A549 (cell line): ENCODE results near the gene IQGAP2. TPM values are rescaled to one million over a fixed set of nuclear protein-coding genes. Genes with fewer than 3 reads are reported as not detected.

Experiments used
- ATAC-seq, 2 experiments: fragments of 200-7000 bp in 1 of 2; fragments of >200 bp in 1 of 2; cut with Nextera tagmentation in 1 of 2; cut with Tn5 transposase in 1 of 2; 3 replicates each; pipeline versions ENCODE4 v1.8.0 to v1.9.1; 2018 to 2020; ENCODE audit warnings: mild to moderate bottlenecking in 1 of 2, moderate library complexity in 1 of 2
- CTCF ChIA-PET: fragments of 300-600 bp; sonication (Branson Sonifier 250); formaldehyde crosslinking; extraction: SDS; loops from one replicate; lab custom pipeline; 2021; ENCODE audit warnings: antibody characterized with exemption, inconsistent platforms; lab: Yijun Ruan, JAX
- POLR2A ChIA-PET: fragments of 350-600 bp; formaldehyde crosslinking; extraction: SDS; loops from one replicate; lab custom pipeline; 2021; ENCODE audit warnings: antibody characterized with exemption, inconsistent platforms; lab: Yijun Ruan, JAX
- DNase-seq, 2 experiments: peaks; one replicate each; pipeline versions ENCODE4 v3.0.0 to v3.0.0-alpha.2; 2011 to 2016; ENCODE audit warnings: low read depth in 1 of 2, low spot score in 1 of 2
- FAIRE-seq: peaks from 2 replicates; lab custom pipeline; 2011; peaks lifted over from hg19 to GRCh38; lab: Jason Lieb, UNC
- H3K27ac ChIP-seq, 2 experiments: fragments of >200 bp; sonication (Bioruptor Twin); formaldehyde crosslinking; 3 replicates each; pipeline ENCODE4 v1.5.1; 2016 to 2017
- H3K4me1 ChIP-seq: fragments of >200 bp; sonication (Bioruptor Twin); formaldehyde crosslinking; 3 replicates; pipeline ENCODE4 v1.6.1; 2016
- H3K4me2 ChIP-seq: fragments of >200 bp; sonication (Bioruptor Twin); formaldehyde crosslinking; 3 replicates; pipeline ENCODE4 v1.6.1; 2016
- H3K4me3 ChIP-seq: fragments of >200 bp; sonication (Bioruptor Twin); formaldehyde crosslinking; 3 replicates; pipeline ENCODE4 v1.5.1; 2016
- H3K9me3 ChIP-seq: fragments of >200 bp; sonication (Bioruptor Twin); formaldehyde crosslinking; 3 replicates; pipeline ENCODE4 v1.6.1; 2016
- ELK1 ChIP-seq: fragments of 150-350 bp; IDR thresholded peaks from 2 replicates; pipeline ENCODE4 v1.6.1; 2014; ENCODE audit warnings: low read depth, mild to moderate bottlenecking, low read length
- ESRRA ChIP-seq: fragments of 150-350 bp; IDR thresholded peaks from 2 replicates; pipeline ENCODE4 v1.6.1; 2014; ENCODE audit warnings: mild to moderate bottlenecking, low read length, borderline replicate concordance
- FOSB ChIP-seq: fragments of 250-450 bp; sonication (Bioruptor Pico); IDR thresholded peaks from 2 replicates; pipeline ENCODE4 v1.5.0; 2020; ENCODE audit warnings: mild to moderate bottlenecking, moderate library complexity
- FOSL2 ChIP-seq, 2 experiments: fragments of 450-650 bp in 1 of 2; fragments of >200 bp in 1 of 2; sonication (Bioruptor Twin) in 1 of 2; formaldehyde crosslinking; IDR thresholded peaks; 2 replicates each; pipeline versions ENCODE4 v1.5.0 to v1.6.1; 2016 to 2020; ENCODE audit warnings: mild to moderate bottlenecking in 1 of 2, moderate library complexity in 1 of 2
- FOXS1 ChIP-seq: fragments of 250-450 bp; sonication (Bioruptor Pico); IDR thresholded peaks from 2 replicates; pipeline ENCODE4 v1.5.0; 2020; ENCODE audit warnings: mild to moderate bottlenecking, moderate library complexity
- HOXA7 ChIP-seq: fragments of 250-450 bp; sonication (Bioruptor Pico); IDR thresholded peaks from 2 replicates; pipeline ENCODE4 v1.5.0; 2020; ENCODE audit warnings: mild to moderate bottlenecking, moderate library complexity
- HOXB13 ChIP-seq: fragments of 250-450 bp; sonication (Bioruptor Pico); IDR thresholded peaks from 2 replicates; pipeline ENCODE4 v1.5.0; 2020; ENCODE audit warnings: low read depth, mild to moderate bottlenecking, moderate library complexity
- JUN ChIP-seq, 2 experiments: fragments of >200 bp; sonication (Bioruptor Twin); formaldehyde crosslinking; IDR thresholded peaks; 2 replicates in 1 of 2; 3 replicates in 1 of 2; pipeline ENCODE4 v1.6.1; 2016 to 2017
- POLR2AphosphoS2 ChIP-seq: conservative IDR thresholded peaks from 2 replicates; pipeline ENCODE4 v1.6.1; 2012; ENCODE audit warnings: low read length, improper control_type of control experiment, inconsistent platforms
- RCOR1 ChIP-seq: fragments of 150-350 bp; IDR thresholded peaks from 2 replicates; pipeline ENCODE4 v1.6.1; 2014; ENCODE audit warnings: antibody characterized with exemption, low read length, low read depth
- SREBF2 ChIP-seq: fragments of 450-650 bp; IDR thresholded peaks from 2 replicates; pipeline ENCODE4 v1.6.1; 2014; ENCODE audit warnings: mild to moderate bottlenecking, moderate library complexity
- ZSCAN20 ChIP-seq: fragments of 250-450 bp; sonication (Bioruptor Pico); IDR thresholded peaks from 2 replicates; pipeline ENCODE4 v1.8.0; 2022; ENCODE audit warnings: mild to moderate bottlenecking, moderate library complexity
- WGBS: methylation state at CpG from one replicate; pipeline ENCODE4 v1.1.6; 2017; ENCODE audit errors: missing lambda C conversion rate; 5-methylcytosine and 5-hydroxymethylcytosine counted together
- polyA plus RNA-seq, 4 experiments: library from polyadenylated mRNA; depleted of rRNA in 3 of 4; stranded (reverse); fragments of >200 nt; fragmentation: RNase III in 1 of 4; extraction: RNeasy Plus Mini Kit Qiagen cat#74134 plus additional on column Dnase treatment in 1 of 4; gene quantifications; 2 replicates in 3 of 4; 3 replicates in 1 of 4; pipeline ENCODE4 v1.2.3, GENCODE V29; 2011 to 2017
- TF ChIP-seq, protein P1 (sequence below): fragments of >200 bp; sonication (Bioruptor Twin); formaldehyde crosslinking; IDR thresholded peaks from 3 replicates; pipeline ENCODE4 v1.6.1; 2016
- TF ChIP-seq, protein P2 (sequence below): IDR thresholded peaks from 2 replicates; pipeline ENCODE4 v1.6.1; 2012
- TF ChIP-seq, protein P3 (sequence below): fragments of 200-600 bp; sonication (generic); IDR thresholded peaks from 2 replicates; pipeline ENCODE4 v1.6.1; 2016; ENCODE audit warnings: antibody characterized with exemption, mild to moderate bottlenecking, moderate library complexity

Gene IQGAP2
- polyA plus RNA-seq, 2 of the 4 experiments (the other 2 are of a cell fraction), result 5.3 to 10.1 TPM

DNA sequence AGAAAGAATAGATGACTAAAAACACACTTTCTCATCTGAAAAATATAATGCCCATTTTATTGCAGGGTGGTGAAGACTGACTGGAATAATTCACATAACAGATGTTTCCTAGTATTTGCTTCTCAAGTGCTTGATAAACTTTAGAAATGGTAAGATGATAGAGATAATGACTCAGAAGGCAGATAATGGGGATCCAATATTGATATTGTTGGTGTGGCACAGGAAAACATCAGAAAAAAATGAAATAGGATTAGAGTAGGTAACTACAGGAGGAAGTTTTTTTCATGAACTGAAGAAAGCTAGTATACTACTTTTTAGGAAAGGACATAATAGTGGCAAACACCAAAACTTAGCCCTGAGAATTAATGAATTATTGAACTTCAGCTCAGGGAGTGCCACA lies 240.3 kb downstream of the IQGAP2 start (continued):
- TF ChIP-seq RCOR1, result no peak
- no peak for TF ChIP-seq POLR2AphosphoS2
- TF ChIP-seq HOXB13 (CRISPR knock-in tag), result no peak
- TF ChIP-seq HOXA7, result no peak
- no peak for TF ChIP-seq FOXS1 (CRISPR knock-in tag)
- TF ChIP-seq, all 56 proteins: peak for 0

GRCh38 chr5:76649140-76649539 lies 246.1 kb downstream of the IQGAP2 start:
- no peak for FAIRE-seq

GRCh38 chr5:76652809-76653414 lies 249.8 kb downstream of the IQGAP2 start:
- Histone ChIP-seq H3K9me3 (peaks cover 19% of the 10 kb centered on the region), H3K4me1 (no peaks in the 10 kb centered on the region), H3K4me2 (no peak overlapping the region), H3K27ac (no peak overlapping the region), H3K4me3 (no peak overlapping the region)
- FAIRE-seq, result peak; percentile 73
- DNase-seq, result no peak
- ChIA-PET POLR2A (no interaction called here), CTCF (interaction anchor here (0.6 to 1.8 kb wide), 5 partner anchors 12 to 315 kb away, joined by 3 to 6 read pairs (median 4); no protein-coding TSS in a partner anchor)
- ATAC-seq, result no peak
- TF ChIP-seq ESRRA (no peak), FOSL2 (IDR thresholded peaks at IDR 0.05) (no peak), FOSL2 (CRISPR knock-in tag; IDR thresholded peaks at IDR 0.05) (no peak), JUN (IDR thresholded peaks at IDR 0.05) (no peak), SREBF2 (no peak), ELK1 (no peak), ZSCAN20 (CRISPR knock-in tag) (no peak), POLR2AphosphoS2 (no peak)
- TF ChIP-seq, protein P1, sequence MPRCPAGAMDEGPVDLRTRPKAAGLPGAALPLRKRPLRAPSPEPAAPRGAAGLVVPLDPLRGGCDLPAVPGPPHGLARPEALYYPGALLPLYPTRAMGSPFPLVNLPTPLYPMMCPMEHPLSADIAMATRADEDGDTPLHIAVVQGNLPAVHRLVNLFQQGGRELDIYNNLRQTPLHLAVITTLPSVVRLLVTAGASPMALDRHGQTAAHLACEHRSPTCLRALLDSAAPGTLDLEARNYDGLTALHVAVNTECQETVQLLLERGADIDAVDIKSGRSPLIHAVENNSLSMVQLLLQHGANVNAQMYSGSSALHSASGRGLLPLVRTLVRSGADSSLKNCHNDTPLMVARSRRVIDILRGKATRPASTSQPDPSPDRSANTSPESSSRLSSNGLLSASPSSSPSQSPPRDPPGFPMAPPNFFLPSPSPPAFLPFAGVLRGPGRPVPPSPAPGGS, result no peak
- TF ChIP-seq, protein P2, sequence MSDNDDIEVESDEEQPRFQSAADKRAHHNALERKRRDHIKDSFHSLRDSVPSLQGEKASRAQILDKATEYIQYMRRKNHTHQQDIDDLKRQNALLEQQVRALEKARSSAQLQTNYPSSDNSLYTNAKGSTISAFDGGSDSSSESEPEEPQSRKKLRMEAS, result no peak
- TF ChIP-seq, protein P3, sequence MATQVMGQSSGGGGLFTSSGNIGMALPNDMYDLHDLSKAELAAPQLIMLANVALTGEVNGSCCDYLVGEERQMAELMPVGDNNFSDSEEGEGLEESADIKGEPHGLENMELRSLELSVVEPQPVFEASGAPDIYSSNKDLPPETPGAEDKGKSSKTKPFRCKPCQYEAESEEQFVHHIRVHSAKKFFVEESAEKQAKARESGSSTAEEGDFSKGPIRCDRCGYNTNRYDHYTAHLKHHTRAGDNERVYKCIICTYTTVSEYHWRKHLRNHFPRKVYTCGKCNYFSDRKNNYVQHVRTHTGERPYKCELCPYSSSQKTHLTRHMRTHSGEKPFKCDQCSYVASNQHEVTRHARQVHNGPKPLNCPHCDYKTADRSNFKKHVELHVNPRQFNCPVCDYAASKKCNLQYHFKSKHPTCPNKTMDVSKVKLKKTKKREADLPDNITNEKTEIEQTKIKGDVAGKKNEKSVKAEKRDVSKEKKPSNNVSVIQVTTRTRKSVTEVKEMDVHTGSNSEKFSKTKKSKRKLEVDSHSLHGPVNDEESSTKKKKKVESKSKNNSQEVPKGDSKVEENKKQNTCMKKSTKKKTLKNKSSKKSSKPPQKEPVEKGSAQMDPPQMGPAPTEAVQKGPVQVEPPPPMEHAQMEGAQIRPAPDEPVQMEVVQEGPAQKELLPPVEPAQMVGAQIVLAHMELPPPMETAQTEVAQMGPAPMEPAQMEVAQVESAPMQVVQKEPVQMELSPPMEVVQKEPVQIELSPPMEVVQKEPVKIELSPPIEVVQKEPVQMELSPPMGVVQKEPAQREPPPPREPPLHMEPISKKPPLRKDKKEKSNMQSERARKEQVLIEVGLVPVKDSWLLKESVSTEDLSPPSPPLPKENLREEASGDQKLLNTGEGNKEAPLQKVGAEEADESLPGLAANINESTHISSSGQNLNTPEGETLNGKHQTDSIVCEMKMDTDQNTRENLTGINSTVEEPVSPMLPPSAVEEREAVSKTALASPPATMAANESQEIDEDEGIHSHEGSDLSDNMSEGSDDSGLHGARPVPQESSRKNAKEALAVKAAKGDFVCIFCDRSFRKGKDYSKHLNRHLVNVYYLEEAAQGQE, result no peak
- WGBS, result 51% methylated on average over 3 of the region's 3 CpGs

More at GRCh38 chr5:76649140-76649539, 246.1 kb downstream of the IQGAP2 start:
- WGBS, result 57% methylated on average over 2 of the region's 2 CpGs
- ChIA-PET POLR2A (no interaction called here), CTCF (interaction anchor here (1.5 to 1.6 kb wide), 2 partner anchors 9 to 25 kb away, joined by 5 read pairs; no protein-coding TSS in a partner anchor)
- no peak overlapping the region for H3K4me2 ChIP-seq
- H3K4me3 ChIP-seq, result no peak overlapping the region
- no peak for TF ChIP-seq FOSB (CRISPR knock-in tag)
- no peak for DNase-seq
- H3K9me3 ChIP-seq, result peaks cover 19% of the 10 kb centered on the region
- no peak overlapping the region for H3K27ac ChIP-seq
- H3K4me1 ChIP-seq, result no peaks in the 10 kb centered on the region
- no peak for ATAC-seq
